T-helper 1 cell treated with Interleukin-12 subunit alpha and Interleukin-12 subunit beta and Interleukin-4 antibody, amounts not matched to agents 30 μg/mL and 1 μg/mL, for 36 hours (primary cell): Measurements from ENCODE around the gene SLC7A14.

Experiments
- H3K27ac Mint-ChIP-seq: one replicate; pipeline ENCODE4 v1.8.0; 2021; ENCODE audit warnings: mild to moderate bottlenecking, mixed read lengths
- H3K27me3 Mint-ChIP-seq: one replicate; pipeline ENCODE4 v1.8.0; 2021; ENCODE audit warnings: low read depth, mixed read lengths
- H3K36me3 Mint-ChIP-seq: one replicate; pipeline ENCODE4 v1.8.0; 2021; ENCODE audit warnings: low read depth, mixed read lengths
- H3K4me1 Mint-ChIP-seq: one replicate; pipeline ENCODE4 v1.8.0; 2021; ENCODE audit warnings: low read depth, mixed read lengths
- H3K4me3 Mint-ChIP-seq: one replicate; pipeline ENCODE4 v1.8.0; 2021; ENCODE audit warnings: mild to moderate bottlenecking, moderate library complexity, mixed read lengths
- H3K9me3 Mint-ChIP-seq: one replicate; pipeline ENCODE4 v1.8.0; 2021; ENCODE audit warnings: mixed read lengths

SLC7A14 gene

DNA sequence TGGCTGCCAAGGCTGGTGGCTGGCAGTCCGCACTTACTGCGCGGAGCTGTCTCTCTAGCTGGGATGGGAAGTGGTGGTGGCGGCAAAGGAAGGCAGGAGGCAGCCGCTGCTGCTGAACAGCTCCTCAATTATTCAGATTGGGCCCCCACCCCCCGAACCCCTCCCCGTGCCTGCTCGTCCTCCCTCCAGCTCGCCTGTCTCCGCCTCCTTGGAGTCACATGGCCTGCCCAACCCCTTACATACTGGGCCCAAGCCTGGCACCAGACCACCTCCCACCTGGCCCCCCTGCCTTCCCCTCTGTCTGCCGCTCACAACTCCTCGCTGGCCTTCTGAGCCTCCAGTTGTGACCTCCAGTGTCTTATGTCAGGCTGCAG lies at the start of gene SLC7A14:
SLC7A14 (minus strand) TSS at position 139 of the 374 bp plus-strand sequence. CDS start 59,139 bp downstream, outside the sequence.
- H3K36me3 Mint-ChIP-seq = no peaks in the 10 kb centered on the region
- no peak within 1 kb of the TSS for H3K4me3 Mint-ChIP-seq
- H3K27ac Mint-ChIP-seq = no peak within 1 kb of the TSS
- H3K27me3 Mint-ChIP-seq = peaks cover 48% of the 10 kb centered on the region
- no peaks in the 10 kb centered on the region for H3K4me1 Mint-ChIP-seq
- H3K9me3 Mint-ChIP-seq = no peaks in the 10 kb centered on the region

DNA sequence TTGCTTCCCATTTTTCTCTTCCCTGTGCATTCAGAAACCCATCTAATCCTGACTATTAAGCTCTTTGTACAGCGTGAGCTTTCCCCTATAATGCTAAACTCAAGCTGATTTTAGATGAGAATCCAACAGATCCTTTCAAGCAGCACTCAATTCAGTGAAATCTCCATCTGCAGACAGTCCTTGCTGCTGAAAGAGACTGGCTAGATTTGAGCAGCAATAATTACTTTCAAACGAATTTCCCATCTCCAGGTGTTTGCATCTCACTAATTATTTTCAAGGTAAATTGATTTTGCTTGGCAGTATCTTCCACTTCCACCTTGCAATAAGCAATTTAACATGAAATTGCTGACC lies 49.5 kb upstream of the SLC7A14 start:
- no peaks in the 10 kb centered on the region for H3K36me3 Mint-ChIP-seq
- no peak overlapping the region for H3K4me3 Mint-ChIP-seq
- peaks cover 4% of the 10 kb centered on the region for H3K27me3 Mint-ChIP-seq
- H3K27ac Mint-ChIP-seq = no peak overlapping the region
- no peaks in the 10 kb centered on the region for H3K9me3 Mint-ChIP-seq
- H3K4me1 Mint-ChIP-seq = no peaks in the 10 kb centered on the region

DNA sequence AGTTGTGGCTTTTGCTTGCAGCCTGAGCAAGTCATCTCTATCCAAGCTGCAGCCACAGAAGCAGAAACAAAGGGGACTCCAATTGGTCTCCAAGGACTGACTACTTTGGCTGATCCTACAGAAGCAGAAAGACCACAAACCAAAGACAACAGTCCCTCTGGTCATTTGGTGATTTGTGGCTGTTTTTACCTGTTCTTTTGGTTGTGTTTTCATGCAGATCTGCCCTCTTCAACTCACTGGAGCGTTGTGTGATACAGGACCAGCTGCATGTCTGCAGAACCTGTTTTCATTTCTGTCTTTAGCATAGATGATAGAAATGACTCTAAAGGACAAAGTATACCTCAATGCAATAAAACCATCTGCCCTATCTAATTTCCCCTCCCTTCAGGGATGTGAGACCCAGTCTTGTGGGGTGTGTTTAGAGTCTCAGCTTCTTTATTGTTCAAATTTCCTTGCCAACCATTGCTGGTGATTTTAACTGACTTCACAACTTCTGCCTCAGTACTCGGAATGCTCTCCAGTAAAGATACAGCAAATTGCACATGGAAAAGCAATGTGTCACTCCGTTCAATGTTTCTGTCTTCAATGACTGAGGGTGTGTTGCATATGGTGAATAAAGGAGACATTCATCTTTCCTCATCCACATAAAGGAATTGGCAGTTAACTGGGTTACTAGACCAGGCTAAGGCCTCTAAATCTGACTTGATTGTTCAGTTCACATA lies 48.9 kb upstream of the SLC7A14 start:
- no peak overlapping the region for H3K4me3 Mint-ChIP-seq
- no peaks in the 10 kb centered on the region for H3K9me3 Mint-ChIP-seq
- no peaks in the 10 kb centered on the region for H3K4me1 Mint-ChIP-seq
- peaks cover 4% of the 10 kb centered on the region for H3K27me3 Mint-ChIP-seq
- no peaks in the 10 kb centered on the region for H3K36me3 Mint-ChIP-seq
- no peak overlapping the region for H3K27ac Mint-ChIP-seq

DNA sequence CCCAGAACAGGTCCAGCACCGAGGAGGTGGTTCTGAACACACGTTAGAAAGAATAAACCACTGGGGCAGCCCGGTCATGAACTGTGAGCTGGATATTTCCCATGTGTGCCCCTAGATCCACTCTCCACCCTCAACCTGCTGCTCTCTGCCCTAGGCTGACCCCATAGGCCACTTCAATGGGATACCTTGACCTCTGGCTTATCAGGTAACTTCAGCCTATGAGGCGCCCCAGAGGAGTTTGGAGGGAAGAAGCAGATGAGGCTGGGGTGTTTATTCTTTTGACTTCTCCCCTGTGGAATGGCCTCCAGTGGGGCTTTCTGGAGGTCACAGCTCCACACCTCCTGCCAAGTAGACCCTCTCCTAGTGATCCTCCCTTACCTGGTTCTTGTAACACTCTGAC lies 47.7 kb upstream of the SLC7A14 start:
- H3K36me3 Mint-ChIP-seq = no peaks in the 10 kb centered on the region
- H3K9me3 Mint-ChIP-seq = no peaks in the 10 kb centered on the region
- no peak overlapping the region for H3K27ac Mint-ChIP-seq
- no peak overlapping the region for H3K4me3 Mint-ChIP-seq
- H3K4me1 Mint-ChIP-seq = no peaks in the 10 kb centered on the region
- peaks cover 11% of the 10 kb centered on the region for H3K27me3 Mint-ChIP-seq

GRCh38 chr3:170632780-170633179 lies 46.9 kb upstream of the SLC7A14 start:
- no peaks in the 10 kb centered on the region for H3K36me3 Mint-ChIP-seq
- H3K27ac Mint-ChIP-seq = no peak overlapping the region
- H3K27me3 Mint-ChIP-seq = peaks cover 11% of the 10 kb centered on the region
- H3K4me1 Mint-ChIP-seq = no peaks in the 10 kb centered on the region
- H3K4me3 Mint-ChIP-seq = no peak overlapping the region
- H3K9me3 Mint-ChIP-seq = no peaks in the 10 kb centered on the region

- H3K27me3 Mint-ChIP-seq = peaks cover 11% of the 10 kb centered on the region
- H3K4me1 Mint-ChIP-seq = no peaks in the 10 kb centered on the region
- H3K27ac Mint-ChIP-seq = no peak overlapping the region
- no peak overlapping the region for H3K4me3 Mint-ChIP-seq
- H3K36me3 Mint-ChIP-seq = no peaks in the 10 kb centered on the region
- no peaks in the 10 kb centered on the region for H3K9me3 Mint-ChIP-seq
Measured at GRCh38 chr3:170631755-170632488, 46.0 kb upstream of the SLC7A14 start.

DNA sequence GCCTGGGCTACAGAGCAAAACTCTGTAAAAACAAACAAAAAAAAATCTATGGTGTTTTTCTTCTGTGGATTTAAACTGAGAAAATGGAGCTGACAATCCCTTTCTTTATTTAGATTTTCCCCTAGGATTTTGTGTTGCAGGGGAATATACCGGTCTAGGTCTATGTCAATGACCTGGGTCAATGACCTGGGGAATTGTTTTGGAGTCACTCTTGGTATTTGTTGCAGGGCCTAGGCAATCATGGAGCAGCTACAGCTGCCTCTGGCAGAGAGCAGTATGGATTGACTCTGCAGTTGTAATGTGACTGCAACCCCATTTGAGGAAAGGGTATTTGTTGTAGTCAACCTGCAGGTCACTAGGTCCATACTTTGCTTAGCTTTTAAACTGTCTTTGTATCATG lies 37.6 kb upstream of the SLC7A14 start:
- no peaks in the 10 kb centered on the region for H3K36me3 Mint-ChIP-seq
- H3K4me3 Mint-ChIP-seq = no peak overlapping the region
- no peaks in the 10 kb centered on the region for H3K9me3 Mint-ChIP-seq
- H3K27me3 Mint-ChIP-seq = peaks cover 16% of the 10 kb centered on the region
- H3K4me1 Mint-ChIP-seq = no peaks in the 10 kb centered on the region
- no peak overlapping the region for H3K27ac Mint-ChIP-seq

DNA sequence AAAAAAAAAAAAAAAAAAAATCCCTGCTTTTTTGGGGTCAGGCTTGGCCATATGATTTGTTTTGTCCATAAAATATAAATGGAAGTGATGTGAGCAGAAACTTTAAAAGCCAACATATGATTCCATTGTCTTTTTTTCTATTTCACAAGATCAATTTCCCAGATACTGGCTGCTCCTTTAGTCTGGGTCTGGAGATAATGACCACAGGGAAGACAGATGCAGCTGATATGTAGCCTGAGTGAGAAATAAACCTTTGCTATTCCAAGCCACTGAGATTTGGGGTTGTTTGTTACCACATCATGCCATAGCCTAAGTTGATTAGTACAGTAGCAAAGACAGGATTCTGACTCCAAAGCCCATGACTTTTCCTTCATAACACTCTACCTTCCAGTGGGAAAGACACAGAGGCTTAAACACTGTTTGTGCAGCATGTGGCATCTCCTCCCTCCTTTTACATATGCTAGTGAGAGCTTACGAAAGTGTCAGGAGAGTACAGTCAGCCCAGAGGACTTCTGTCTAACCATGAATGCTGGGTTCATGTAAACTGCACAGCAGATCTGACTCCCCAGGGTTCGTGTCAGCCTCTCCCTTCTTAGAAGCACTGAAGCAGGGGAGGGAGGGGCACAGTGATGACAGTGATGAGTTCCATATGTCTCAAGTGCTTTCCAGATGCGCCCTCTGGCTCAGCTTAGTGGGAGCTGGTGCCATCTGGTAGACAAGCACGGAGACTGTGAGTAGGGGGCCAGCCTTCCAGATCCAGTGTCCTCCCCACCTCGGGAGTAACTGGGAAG lies 36.7 kb upstream of the SLC7A14 start:
- Mint-ChIP-seq H3K27ac (no peak overlapping the region), H3K4me3 (no peak overlapping the region), H3K9me3 (no peaks in the 10 kb centered on the region), H3K36me3 (no peaks in the 10 kb centered on the region), H3K4me1 (no peaks in the 10 kb centered on the region), H3K27me3 (peaks cover 18% of the 10 kb centered on the region)

DNA sequence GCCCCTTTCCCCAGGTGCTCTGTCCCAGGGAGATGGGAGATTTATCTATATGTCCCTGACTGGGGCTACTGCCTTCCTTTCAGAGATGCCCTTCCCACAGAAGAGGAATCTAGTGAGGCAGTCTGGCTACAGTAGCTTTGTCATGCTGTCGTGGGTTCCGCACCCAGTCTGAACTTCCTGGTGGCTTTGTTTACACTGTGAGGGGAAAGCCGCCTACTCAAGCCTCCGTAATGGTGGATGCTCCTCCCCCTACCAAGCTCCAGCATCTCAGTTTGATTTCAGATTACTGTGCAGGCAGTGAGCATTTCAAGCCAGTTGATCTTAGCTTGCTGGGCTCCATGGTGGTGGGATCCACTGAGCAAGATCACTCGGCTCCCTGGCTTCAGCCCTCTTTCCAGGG lies 35.4 kb upstream of the SLC7A14 start:
- no peaks in the 10 kb centered on the region for H3K36me3 Mint-ChIP-seq
- H3K27me3 Mint-ChIP-seq = peaks cover 18% of the 10 kb centered on the region
- H3K27ac Mint-ChIP-seq = no peak overlapping the region
- no peaks in the 10 kb centered on the region for H3K4me1 Mint-ChIP-seq
- H3K4me3 Mint-ChIP-seq = no peak overlapping the region
- H3K9me3 Mint-ChIP-seq = no peaks in the 10 kb centered on the region

GRCh38 chr3:170614214-170614966 lies 28.5 kb upstream of the SLC7A14 start:
- Mint-ChIP-seq H3K4me1 (no peaks in the 10 kb centered on the region), H3K4me3 (no peak overlapping the region), H3K9me3 (no peaks in the 10 kb centered on the region), H3K27ac (no peak overlapping the region), H3K36me3 (no peaks in the 10 kb centered on the region), H3K27me3 (peaks cover 9% of the 10 kb centered on the region)

GRCh38 chr3:170611751-170612150 lies 25.9 kb upstream of the SLC7A14 start:
- Mint-ChIP-seq H3K9me3 (no peaks in the 10 kb centered on the region), H3K27ac (no peak overlapping the region), H3K4me3 (no peak overlapping the region), H3K36me3 (no peaks in the 10 kb centered on the region), H3K4me1 (no peaks in the 10 kb centered on the region), H3K27me3 (no peaks in the 10 kb centered on the region)

GRCh38 chr3:170610321-170610884 lies 24.5 kb upstream of the SLC7A14 start:
- H3K9me3 Mint-ChIP-seq = no peaks in the 10 kb centered on the region
- no peak overlapping the region for H3K4me3 Mint-ChIP-seq
- H3K4me1 Mint-ChIP-seq = no peaks in the 10 kb centered on the region
- H3K27me3 Mint-ChIP-seq = peaks cover 4% of the 10 kb centered on the region
- no peak overlapping the region for H3K27ac Mint-ChIP-seq
- H3K36me3 Mint-ChIP-seq = no peaks in the 10 kb centered on the region

DNA sequence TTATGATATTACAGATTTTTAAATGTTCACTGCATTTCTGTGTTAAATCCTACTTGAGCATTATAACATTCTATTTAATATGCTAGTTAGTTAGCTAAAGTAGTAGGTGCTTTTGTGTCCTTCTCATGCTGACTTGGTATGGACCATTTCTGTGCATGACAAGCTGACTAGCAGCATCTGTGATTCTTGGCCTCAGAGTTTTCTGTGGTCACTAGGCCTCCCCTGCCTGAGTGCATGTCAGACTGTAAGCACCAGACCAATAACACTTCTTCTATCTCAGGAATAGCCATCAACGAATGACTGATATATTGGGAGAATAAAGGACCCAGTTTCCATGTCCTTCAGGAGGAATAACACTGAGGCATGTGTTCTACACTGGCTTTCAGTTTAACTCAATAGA lies 22.6 kb upstream of the SLC7A14 start:
- Mint-ChIP-seq H3K4me1 (no peaks in the 10 kb centered on the region), H3K27ac (no peak overlapping the region), H3K27me3 (peaks cover 4% of the 10 kb centered on the region), H3K36me3 (no peaks in the 10 kb centered on the region), H3K9me3 (no peaks in the 10 kb centered on the region), H3K4me3 (no peak overlapping the region)

- no peak overlapping the region for H3K4me3 Mint-ChIP-seq
- peaks cover 4% of the 10 kb centered on the region for H3K27me3 Mint-ChIP-seq
- H3K27ac Mint-ChIP-seq = no peak overlapping the region
- H3K9me3 Mint-ChIP-seq = no peaks in the 10 kb centered on the region
- no peaks in the 10 kb centered on the region for H3K4me1 Mint-ChIP-seq
- H3K36me3 Mint-ChIP-seq = no peaks in the 10 kb centered on the region
Measured at GRCh38 chr3:170606675-170607074, 20.8 kb upstream of the SLC7A14 start.
